GM18909 (cell line): ENCODE measurements around the gene VGLL3.

ENCODE experiments used
- ATAC-seq: cut with Tn5 transposase; IDR thresholded peaks from one replicate; pipeline ENCODE4 v1.9.1; 2021; ENCODE audit warnings: mild to moderate bottlenecking; ENCODE audit not compliant: unreplicated experiment, poor library complexity

The VGLL3 gene

GRCh38 chr3:86954747-86955146 is 36.2 kb downstream of the VGLL3 start:
- ATAC-seq = no peak

DNA sequence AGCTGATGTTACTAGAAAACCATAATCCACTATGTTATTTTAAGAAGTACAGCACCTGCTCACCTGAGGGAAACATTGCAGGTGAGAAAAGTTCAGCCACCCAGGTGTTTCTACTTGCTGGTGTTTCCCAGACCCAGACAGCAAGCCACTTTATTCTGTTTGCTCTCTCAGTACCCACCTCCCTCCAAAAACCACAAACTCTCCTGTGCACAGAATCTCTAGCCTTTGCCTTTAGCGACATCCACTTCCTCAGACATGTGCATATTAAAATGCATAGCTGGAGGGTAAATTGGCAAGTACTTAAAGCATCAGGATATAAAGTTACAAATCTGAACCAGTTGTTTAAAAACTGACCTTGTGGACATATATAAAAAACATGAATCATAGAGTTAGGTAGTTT is 36.7 kb downstream of the VGLL3 start:
- no peak for ATAC-seq

- ATAC-seq = no peak
Measured at GRCh38 chr3:86951322-86951721, 39.6 kb downstream of the VGLL3 start.

- ATAC-seq = no peak
Measured at GRCh38 chr3:86950717-86951116, 40.2 kb downstream of the VGLL3 start.

GRCh38 chr3:86949850-86950249 is 41.1 kb downstream of the VGLL3 start:
- no peak for ATAC-seq

GRCh38 chr3:86948822-86949221 is 42.1 kb downstream of the VGLL3 start:
- ATAC-seq = no peak

DNA sequence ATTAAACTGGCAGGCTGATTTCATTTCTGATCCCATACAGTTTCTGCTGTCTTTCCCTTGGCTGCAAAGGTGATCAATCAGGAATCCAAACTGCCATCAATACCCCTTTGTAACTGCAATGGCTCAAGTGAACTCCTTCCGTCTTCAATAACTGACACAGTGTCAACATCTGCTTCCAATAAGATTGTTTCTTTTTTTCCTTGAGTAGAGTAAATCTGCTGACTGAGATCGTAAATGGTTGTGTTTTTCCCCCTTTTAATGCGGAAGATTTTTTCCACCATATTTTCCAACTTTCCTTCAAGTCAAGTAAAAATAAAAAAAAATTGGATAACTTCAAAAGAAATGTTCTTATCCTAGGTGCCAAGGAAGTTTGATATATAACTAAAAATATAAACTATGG is 48.7 kb downstream of the VGLL3 start:
- ATAC-seq = no peak

- ATAC-seq = no peak
Measured at GRCh38 chr3:86938416-86939105, 52.4 kb downstream of the VGLL3 start.

DNA sequence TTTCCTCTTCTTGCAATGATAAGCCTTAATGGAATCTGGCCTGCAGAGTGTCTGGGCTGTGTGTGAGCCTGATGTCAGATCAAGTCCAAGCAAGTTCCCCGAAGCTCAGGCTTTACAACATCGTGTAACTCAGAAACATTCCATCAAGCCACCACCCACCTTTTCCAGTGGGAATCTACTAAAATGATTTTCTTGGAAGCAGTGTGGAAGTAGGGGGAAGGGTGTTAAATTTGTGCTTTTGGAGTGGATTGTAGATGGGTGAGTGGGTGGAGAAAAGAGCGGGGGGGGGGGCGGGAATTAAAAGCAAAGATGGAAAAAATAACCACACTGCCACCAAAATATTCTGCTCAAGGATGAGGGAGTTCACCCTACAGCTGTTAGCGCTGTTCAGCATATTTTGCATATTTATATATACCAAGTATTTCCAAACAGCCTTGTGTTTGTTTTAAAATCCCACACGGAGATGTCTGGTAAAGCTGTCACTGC is 53.6 kb downstream of the VGLL3 start:
- ATAC-seq = no peak

- no peak for ATAC-seq
Measured at GRCh38 chr3:86934851-86935250, 56.1 kb downstream of the VGLL3 start.

- no peak for ATAC-seq
Measured at GRCh38 chr3:86930831-86931230, 60.1 kb downstream of the VGLL3 start.

DNA sequence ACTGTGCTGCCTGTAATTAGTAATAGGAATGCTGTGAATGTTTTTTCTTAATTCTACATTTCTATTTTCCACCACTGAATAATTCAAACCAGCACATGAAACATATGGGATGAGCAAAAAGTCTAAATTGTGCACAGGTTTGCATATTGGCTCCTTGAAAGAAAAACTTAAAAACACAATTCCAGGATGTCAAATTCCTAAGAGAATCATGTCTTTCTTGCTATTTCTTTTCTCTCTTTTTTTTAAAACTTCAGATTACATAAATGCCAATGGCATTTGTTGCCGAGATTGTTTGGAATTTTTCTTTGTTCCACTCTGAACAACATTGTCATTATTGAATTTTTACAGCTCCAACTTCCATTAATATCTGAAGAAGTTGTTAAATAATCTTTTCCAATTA is 60.8 kb downstream of the VGLL3 start:
- no peak for ATAC-seq

DNA sequence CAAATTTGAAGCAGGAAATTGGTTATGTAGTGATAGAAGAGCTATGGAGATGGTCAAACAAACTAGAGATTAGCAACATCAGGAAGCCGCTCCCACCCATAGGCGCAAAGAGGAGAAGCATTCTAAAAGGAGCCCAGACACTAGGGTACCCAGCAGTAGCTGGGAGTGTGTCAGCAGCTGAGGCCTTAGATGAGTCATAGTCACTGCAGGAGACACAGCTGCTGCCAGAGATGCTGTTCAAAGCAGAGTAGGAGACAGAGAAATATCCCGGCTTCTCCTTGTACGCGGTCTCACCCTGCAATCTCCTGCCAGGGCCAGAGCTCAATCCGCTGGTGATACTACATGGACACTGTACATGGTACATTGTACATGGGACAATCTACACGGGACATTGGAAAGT is 61.9 kb downstream of the VGLL3 start:
- ATAC-seq = no peak

DNA sequence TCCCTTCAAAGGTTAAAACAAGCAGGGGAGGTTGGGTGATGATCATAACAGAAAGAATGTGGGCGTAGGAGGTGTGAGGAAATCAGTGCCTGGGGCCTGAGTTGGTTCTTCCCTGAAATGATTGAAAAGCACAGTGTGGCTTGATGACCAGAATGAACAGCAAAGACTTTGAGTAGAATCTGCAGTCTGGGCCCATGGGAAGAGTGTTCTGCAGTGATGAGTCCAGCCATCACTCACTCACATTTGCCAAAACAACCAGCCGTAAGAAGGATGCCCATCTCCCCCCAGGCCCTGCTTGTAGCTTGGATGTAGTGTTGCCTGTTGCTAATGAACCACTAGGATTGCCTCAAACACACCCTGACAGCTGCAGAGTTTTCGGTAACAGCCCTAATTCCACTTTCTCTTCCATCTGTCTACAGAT is 67.9 kb downstream of the VGLL3 start:
- ATAC-seq = no peak

DNA sequence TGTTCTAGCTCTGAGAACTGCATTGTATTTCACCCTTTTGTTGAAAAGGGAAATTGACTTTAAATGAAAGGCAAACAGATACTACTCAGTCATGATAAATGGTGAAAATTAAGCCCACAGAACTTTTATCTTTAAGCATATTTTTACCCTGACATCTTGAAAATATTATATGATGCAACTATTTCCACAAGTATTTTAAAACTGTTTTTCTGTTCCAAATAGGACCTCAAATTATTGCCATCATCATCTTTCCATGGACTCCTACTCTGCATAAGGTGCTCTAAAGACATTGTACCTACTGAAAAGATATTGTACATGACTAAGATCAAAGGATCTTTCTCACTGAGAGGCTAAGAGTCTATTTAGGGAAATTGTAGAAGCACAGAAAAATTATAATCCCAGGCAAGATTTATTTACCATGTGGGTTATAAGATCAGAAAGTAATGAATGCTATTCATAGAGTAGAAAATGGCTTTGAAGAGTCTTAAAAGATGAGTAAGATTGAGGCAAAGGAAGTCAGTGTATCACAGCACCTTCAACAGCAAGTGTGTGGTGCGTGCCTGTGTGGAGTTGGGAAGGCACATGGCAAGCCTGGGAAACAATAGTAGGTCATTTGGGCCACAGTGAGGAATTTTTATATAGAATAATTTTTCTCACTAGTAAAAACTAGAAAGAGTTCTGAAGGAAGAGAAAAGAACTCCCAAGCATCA is 68.8 kb downstream of the VGLL3 start:
- no peak for ATAC-seq

DNA sequence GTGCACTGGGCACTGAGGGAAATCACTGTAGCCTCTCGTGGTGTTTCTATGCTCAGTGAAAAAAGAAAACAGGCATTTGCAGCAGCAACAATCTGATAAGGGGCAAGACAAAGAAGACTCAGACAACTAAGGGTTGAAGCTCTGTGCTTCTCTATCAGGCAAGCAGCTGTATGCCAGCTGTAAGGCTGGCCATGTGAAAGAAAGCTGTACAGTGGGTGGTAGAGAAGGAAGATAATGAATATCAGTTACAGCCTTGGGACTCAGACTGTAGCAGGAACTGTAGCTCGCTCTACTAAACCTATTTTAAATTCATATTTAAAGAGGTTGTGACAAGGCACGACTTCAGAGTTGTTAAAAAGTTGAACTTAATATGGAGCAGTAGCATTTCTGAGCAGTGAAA is 76.3 kb downstream of the VGLL3 start:
- no peak for ATAC-seq

DNA sequence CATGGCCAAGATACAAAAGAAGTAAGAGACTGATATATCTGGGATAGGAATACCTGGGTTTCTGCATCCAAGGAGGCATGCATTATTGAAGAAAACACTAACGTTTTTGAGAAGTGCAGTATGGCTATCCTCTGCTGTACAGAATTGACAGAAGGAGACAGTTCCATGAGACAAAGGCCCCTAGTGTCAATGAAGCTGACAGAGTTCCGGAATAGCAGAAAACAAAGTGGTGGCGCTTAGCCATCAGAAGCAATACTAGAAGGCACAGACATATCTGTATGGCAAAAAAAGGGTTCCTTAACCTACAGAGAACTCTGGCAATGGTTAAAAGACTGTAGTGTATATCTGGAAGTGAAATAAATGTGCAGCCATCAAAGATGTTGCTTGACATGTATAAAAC is 77.8 kb downstream of the VGLL3 start:
- ATAC-seq = no peak

- ATAC-seq = no peak
Measured at GRCh38 chr3:86895202-86895601, 95.7 kb downstream of the VGLL3 start.

DNA sequence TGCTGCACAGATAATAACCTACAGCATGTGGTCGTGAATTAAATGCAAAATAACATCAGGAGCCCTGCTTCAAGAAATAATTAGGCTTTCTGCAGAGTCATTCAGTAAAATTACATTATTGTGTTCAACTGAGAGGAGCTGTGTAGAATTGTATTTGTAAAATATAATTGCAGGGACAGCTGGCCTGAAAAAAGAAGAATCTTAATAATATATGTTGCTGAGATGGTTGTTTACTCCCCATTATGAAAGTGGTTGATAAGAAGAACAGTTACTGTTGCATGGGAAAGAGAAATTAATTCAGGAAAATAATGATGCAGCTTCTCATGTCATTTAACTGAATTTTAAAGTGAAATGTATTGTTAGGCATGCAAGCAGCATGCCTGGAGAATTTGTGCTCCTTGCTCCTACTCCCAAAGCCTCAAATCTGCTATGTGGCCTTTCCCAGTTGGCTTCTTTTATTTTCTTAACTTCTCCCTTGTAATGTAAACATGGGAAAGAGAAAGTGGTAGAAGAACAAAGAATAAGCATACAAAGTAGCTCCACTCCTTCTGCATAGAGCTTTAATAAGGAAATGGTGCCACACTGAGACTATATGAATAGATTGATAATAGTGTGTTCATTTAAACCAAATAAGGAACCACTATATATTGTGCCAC is 100.1 kb downstream of the VGLL3 start:
- no peak for ATAC-seq
